Right lobe of liver (tissue), 6 donors: ENCODE data around the gene PBX4. TPM values are rescaled to one million over a fixed set of nuclear protein-coding genes. Genes with fewer than 3 reads are reported as not detected.

Experiments
- ATAC-seq, 4 donors: fragments of 200-7000 bp; cut with Tn5 transposase; one replicate each; pipeline ENCODE4 v1.9.1; 2020; ENCODE audit warnings: mild to moderate bottlenecking in 4 of 4, moderate library complexity in 4 of 4
- DNase-seq, 3 donors: peaks; one replicate each; pipeline ENCODE4 v3.0.0-alpha.2; 2020
- H3K27ac ChIP-seq, 3 donors: fragments of 200-600 bp; one replicate each; pipeline ENCODE4 v1.8.0; 2022
- H3K27me3 ChIP-seq, 2 donors: fragments of 200-600 bp; one replicate each; pipeline ENCODE4 v1.8.0; 2022
- H3K36me3 ChIP-seq, 4 donors: fragments of 200-600 bp; sonication (generic) in 1 of 4; one replicate each; pipeline versions ENCODE4 v1.5.1 to v1.8.0; 2017 to 2022; ENCODE audit warnings: control low read depth in 1 of 4
- H3K4me1 ChIP-seq, 4 donors: fragments of 200-600 bp; sonication (generic) in 1 of 4; one replicate each; pipeline versions ENCODE4 v1.5.1 to v1.8.0; 2017 to 2022; ENCODE audit warnings: control low read depth in 1 of 4
- H3K4me3 ChIP-seq, 3 donors: fragments of 200-600 bp; one replicate each; pipeline ENCODE4 v1.8.0; 2022
- H3K9me3 ChIP-seq, 4 donors: fragments of 200-600 bp; sonication (generic) in 1 of 4; one replicate each; pipeline versions ENCODE4 v1.5.1 to v1.8.0; 2017 to 2022; ENCODE audit warnings: control low read depth in 1 of 4
- CTCF ChIP-seq, 4 donors: fragments of 200-600 bp in 3 of 4; fragments of 450-650 bp in 1 of 4; IDR thresholded peaks; one replicate each; pipeline versions ENCODE4 v1.5.1 to v1.8.0; 2016 to 2022; ENCODE audit warnings: antibody characterized with exemption in 4 of 4, mild to moderate bottlenecking in 2 of 4
- POLR2A ChIP-seq: fragments of 450-650 bp; IDR thresholded peaks from one replicate; pipeline ENCODE4 v1.6.1; 2017; ENCODE audit warnings: antibody characterized with exemption, mild to moderate bottlenecking
- WGBS: methylation state at CpG from one replicate; pipeline ENCODE4 v1.1.6; 2018; ENCODE audit warnings: low coverage, low lambda C conversion rate; ENCODE audit not compliant: insufficient coverage; ENCODE audit errors: missing lambda C conversion rate; 5-methylcytosine and 5-hydroxymethylcytosine counted together
- intact Hi-C, 2 donors: fragments of 100-400 bp; cut with DNase I; formaldehyde crosslinking; loops; one replicate each; pipeline versions ENCODE4 v1.11.2 to v1.14.1; 2022
- total RNA-seq, 6 experiments: library from RNA; depleted of rRNA in 2 of 6; stranded (reverse); fragments of >200 nt in 2 of 6; fragmentation: NEBNext Ultra II Directional in 3 of 6; extraction: Animal tissue kit (Norgen Biotek cat#: 25700) in 3 of 6; gene quantifications; one replicate each; pipeline versions ENCODE4 v1.1.0 to v1.2.4, GENCODE V29; 2016 to 2023
- donor health status: DM: no; HTN: yes; CAD: no.
- donor health status: DM: no; HTN: no; CAD: no.
- donor health status: DM: no; HTN: no; CAD: no.
- donor health status: DM: no; HTN: yes; CAD: no.
- donor health status: DM: no; HTN: yes; CAD: no.

The PBX4 gene
- total RNA-seq, 6 experiments from 2014 or later = 0.87 TPM; not detected in 5

GRCh38 chr19:19571071-19571786 lies 47.3 kb downstream of the PBX4 start:
- intact Hi-C loops = no loop called here
- TF ChIP-seq POLR2A (no peak), CTCF (IDR thresholded peaks at IDR 0.05) (no peak)

GRCh38 chr19:19570571-19570970 lies 47.9 kb downstream of the PBX4 start:
- no peak for TF ChIP-seq CTCF (IDR thresholded peaks at IDR 0.05)
- no peak for TF ChIP-seq POLR2A
- no peaks in the 10 kb centered on the region for H3K36me3 ChIP-seq
- no peaks in the 10 kb centered on the region for H3K9me3 ChIP-seq
- H3K27me3 ChIP-seq = no peaks in the 10 kb centered on the region
- WGBS = 34% methylated on average over 3 of the region's 10 CpGs
- no peak overlapping the region for H3K4me3 ChIP-seq
- DNase-seq (no peak), ATAC-seq (no peak)
- intact Hi-C loops = no loop called here
- H3K27ac ChIP-seq = no peak overlapping the region
- no peaks in the 10 kb centered on the region for H3K4me1 ChIP-seq

More at GRCh38 chr19:19571071-19571786, 47.3 kb downstream of the PBX4 start:
- H3K36me3 ChIP-seq = no peaks in the 10 kb centered on the region
- no peak for DNase-seq
- H3K27ac ChIP-seq = no peak overlapping the region
- H3K27me3 ChIP-seq = no peaks in the 10 kb centered on the region
- no peak for ATAC-seq
- no peaks in the 10 kb centered on the region for H3K9me3 ChIP-seq
- H3K4me3 ChIP-seq = no peak overlapping the region
- H3K4me1 ChIP-seq = no peaks in the 10 kb centered on the region
- 56% methylated on average over 3 of the region's 11 CpGs for WGBS

- Histone ChIP-seq H3K4me1 (no peaks in the 10 kb centered on the region), H3K27me3 (no peaks in the 10 kb centered on the region), H3K27ac (no peak overlapping the region), H3K9me3 (no peaks in the 10 kb centered on the region), H3K36me3 (no peaks in the 10 kb centered on the region), H3K4me3 (no peak overlapping the region)
- WGBS = 84% methylated on average over 20 of the region's 25 CpGs
- ATAC-seq (no peak), DNase-seq (no peak)
- intact Hi-C loops = no loop called here
- no peak for TF ChIP-seq CTCF (IDR thresholded peaks at IDR 0.05)
- no peak for TF ChIP-seq POLR2A
Measured at GRCh38 chr19:19568802-19569756, 49.4 kb downstream of the PBX4 start.

- H3K4me3 ChIP-seq = no peak overlapping the region
- intact Hi-C loops = no loop called here
- H3K36me3 ChIP-seq = no peaks in the 10 kb centered on the region
- no peak for ATAC-seq
- no peak overlapping the region for H3K27ac ChIP-seq
- 100% methylated on average over 1 of the region's 3 CpGs for WGBS
- no peaks in the 10 kb centered on the region for H3K27me3 ChIP-seq
- no peaks in the 10 kb centered on the region for H3K4me1 ChIP-seq
- DNase-seq = no peak
- TF ChIP-seq CTCF (IDR thresholded peaks at IDR 0.05) (no peak), POLR2A (no peak)
- no peaks in the 10 kb centered on the region for H3K9me3 ChIP-seq
Measured at GRCh38 chr19:19567391-19567790, 51.1 kb downstream of the PBX4 start.
